ENCODE data around the gene DUOXA1.

DNA sequence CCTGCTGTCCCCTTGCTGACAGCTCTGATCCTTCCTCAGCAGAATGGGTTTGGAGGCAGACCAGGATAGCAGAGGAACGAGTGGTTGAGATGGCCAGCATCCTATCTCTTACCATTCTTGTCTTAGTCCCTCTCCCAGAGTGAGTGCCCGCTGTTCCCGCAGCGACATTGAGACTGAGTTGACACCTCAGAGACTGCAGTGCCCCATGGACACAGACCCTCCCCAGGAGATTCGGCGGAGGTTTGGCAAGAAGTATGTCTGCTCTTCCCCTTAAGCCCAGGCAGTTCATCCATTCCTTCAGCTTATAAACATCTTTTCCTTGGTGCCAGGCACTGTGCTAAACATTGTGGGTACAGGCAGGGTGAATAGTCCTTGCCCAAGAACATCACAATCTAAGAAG is 21.3 kb upstream of the DUOXA1 start:
- TF ChIP-seq, protein P1, sequence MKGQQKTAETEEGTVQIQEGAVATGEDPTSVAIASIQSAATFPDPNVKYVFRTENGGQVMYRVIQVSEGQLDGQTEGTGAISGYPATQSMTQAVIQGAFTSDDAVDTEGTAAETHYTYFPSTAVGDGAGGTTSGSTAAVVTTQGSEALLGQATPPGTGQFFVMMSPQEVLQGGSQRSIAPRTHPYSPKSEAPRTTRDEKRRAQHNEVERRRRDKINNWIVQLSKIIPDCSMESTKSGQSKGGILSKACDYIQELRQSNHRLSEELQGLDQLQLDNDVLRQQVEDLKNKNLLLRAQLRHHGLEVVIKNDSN (CRISPR knock-in tag; IDR thresholded peaks at IDR 0.05), result no peak
- no peak for TF ChIP-seq CTCF (IDR thresholded peaks at IDR 0.05)
